GM19324 (cell line): ENCODE measurements around the gene OR52E4.

Source experiments
- ATAC-seq: cut with Tn5 transposase; IDR thresholded peaks from one replicate; pipeline ENCODE4 v1.9.1; 2021; ENCODE audit warnings: mild to moderate bottlenecking, moderate library complexity; ENCODE audit not compliant: unreplicated experiment, low FRiP score

OR52E4 gene

GRCh38 chr11:5880329-5880728 is at the start of gene OR52E4:
Gene OR52E4, plus strand, starts transcription at chr11:5880629. Its CDS starts 3,664 bp downstream, at chr11:5884293.
- ATAC-seq: no peak

- no peak for ATAC-seq
Observed at GRCh38 chr11:5831196-5831829, 49.1 kb upstream of the OR52E4 start.

- no peak for ATAC-seq
Observed at GRCh38 chr11:5833446-5833845, 47.0 kb upstream of the OR52E4 start.

- ATAC-seq: no peak
Observed at GRCh38 chr11:5837695-5838094, 42.7 kb upstream of the OR52E4 start.

GRCh38 chr11:5841797-5842196 is 38.6 kb upstream of the OR52E4 start, which contains the start of gene OR52E6:
Gene OR52E6, minus strand, starts transcription at chr11:5841897. Its CDS starts 0 bp downstream, at chr11:5841897.
- no peak for ATAC-seq

GRCh38 chr11:5846701-5847100 is 33.7 kb upstream of the OR52E4 start:
- no peak for ATAC-seq

- ATAC-seq: no peak
Observed at GRCh38 chr11:5847711-5848110, 32.7 kb upstream of the OR52E4 start.

GRCh38 chr11:5851002-5851401 is 29.4 kb upstream of the OR52E4 start:
- ATAC-seq: no peak

GRCh38 chr11:5857590-5857989 is 22.8 kb upstream of the OR52E4 start, which contains the start of gene OR52E8:
Gene OR52E8, minus strand, starts transcription at chr11:5857690. Its CDS starts 0 bp downstream, at chr11:5857690.
- no peak for ATAC-seq

- no peak for ATAC-seq
Observed at GRCh38 chr11:5865826-5866225, 14.6 kb upstream of the OR52E4 start.

GRCh38 chr11:5878564-5878963 is 1.9 kb upstream of the OR52E4 start:
- ATAC-seq: no peak

GRCh38 chr11:5881756-5882155 is 1.3 kb downstream of the OR52E4 start:
- ATAC-seq: no peak

- ATAC-seq: no peak
Observed at GRCh38 chr11:5887172-5887571, 6.7 kb downstream of the OR52E4 start.

- no peak for ATAC-seq
Observed at GRCh38 chr11:5887661-5888060, 7.2 kb downstream of the OR52E4 start.

GRCh38 chr11:5891216-5891800 is 10.9 kb downstream of the OR52E4 start:
- no peak for ATAC-seq

- ATAC-seq: no peak
Observed at GRCh38 chr11:5892908-5893307, 12.5 kb downstream of the OR52E4 start, which contains the start of gene OR52E5. Gene OR52E5, plus strand, starts transcription at chr11:5893208. Its CDS starts 7,569 bp downstream, at chr11:5900777.

GRCh38 chr11:5899534-5899933 is 19.1 kb downstream of the OR52E4 start:
- ATAC-seq: no peak

GRCh38 chr11:5910540-5910939 is 30.1 kb downstream of the OR52E4 start:
- ATAC-seq: no peak

GRCh38 chr11:5922749-5923426 is 42.5 kb downstream of the OR52E4 start:
- no peak for ATAC-seq

GRCh38 chr11:5923427-5923776 is 43.0 kb downstream of the OR52E4 start:
- ATAC-seq: no peak

- ATAC-seq: no peak
Observed at GRCh38 chr11:5923794-5924193, 43.4 kb downstream of the OR52E4 start.

- ATAC-seq: no peak
Observed at GRCh38 chr11:5928271-5928670, 47.8 kb downstream of the OR52E4 start.
